GM19193 (cell line): Measurements from ENCODE around the gene SASH1.

Experiments used
- POLR2A ChIP-seq: IDR thresholded peaks from 4 replicates; pipeline ENCODE4 v1.6.1; 2011; ENCODE audit not compliant: insufficient read depth, insufficient read length; ENCODE audit errors: extremely low read depth

SASH1 gene

GRCh38 chr6:148405894-148406293 is 63.3 kb downstream of the SASH1 start:
- TF ChIP-seq POLR2A: no peak

GRCh38 chr6:148406579-148407371 is 64.1 kb downstream of the SASH1 start:
- TF ChIP-seq POLR2A: no peak

GRCh38 chr6:148407372-148407771 is 64.7 kb downstream of the SASH1 start:
- no peak for TF ChIP-seq POLR2A

GRCh38 chr6:148413321-148414091 is 70.9 kb downstream of the SASH1 start:
- no peak for TF ChIP-seq POLR2A

GRCh38 chr6:148414092-148414489 is 71.5 kb downstream of the SASH1 start:
- TF ChIP-seq POLR2A: no peak

GRCh38 chr6:148414836-148415235 is 72.2 kb downstream of the SASH1 start:
- TF ChIP-seq POLR2A: no peak

GRCh38 chr6:148415511-148416260 is 73.0 kb downstream of the SASH1 start:
- no peak for TF ChIP-seq POLR2A

- no peak for TF ChIP-seq POLR2A
Measured at GRCh38 chr6:148416330-148416965, 73.8 kb downstream of the SASH1 start.

- TF ChIP-seq POLR2A: no peak
Measured at GRCh38 chr6:148417045-148417444, 74.4 kb downstream of the SASH1 start.

GRCh38 chr6:148419430-148419829 is 76.8 kb downstream of the SASH1 start:
- TF ChIP-seq POLR2A: no peak

GRCh38 chr6:148422085-148422484 is 79.4 kb downstream of the SASH1 start:
- no peak for TF ChIP-seq POLR2A

GRCh38 chr6:148423133-148423532 is 80.5 kb downstream of the SASH1 start:
- no peak for TF ChIP-seq POLR2A

- TF ChIP-seq POLR2A: no peak
Measured at GRCh38 chr6:148423601-148424270, 81.1 kb downstream of the SASH1 start.

- no peak for TF ChIP-seq POLR2A
Measured at GRCh38 chr6:148425443-148425842, 82.8 kb downstream of the SASH1 start.

- no peak for TF ChIP-seq POLR2A
Measured at GRCh38 chr6:148426317-148426977, 83.8 kb downstream of the SASH1 start.

GRCh38 chr6:148427333-148427732 is 84.7 kb downstream of the SASH1 start:
- TF ChIP-seq POLR2A: no peak
